Activated naive CD4-positive, alpha-beta T cell treated with anti-CD3 and anti-CD28 coated beads, Interleukin-2, amount 50 U/mL, for 24 hours (primary cell): ENCODE results near the gene LAMC3.
"Not testable (repeated sequence)": the region's sequence is repeated elsewhere in the genome, so short reads cannot be mapped to it uniquely, and the experiment has no call there.

Experiments
- H3K27ac Mint-ChIP-seq: one replicate; pipeline ENCODE4 v1.8.0; 2021; ENCODE audit warnings: mild to moderate bottlenecking, mixed read lengths
- H3K27me3 Mint-ChIP-seq: one replicate; pipeline ENCODE4 v1.8.0; 2021; ENCODE audit warnings: mixed read lengths
- H3K36me3 Mint-ChIP-seq: one replicate; pipeline ENCODE4 v1.8.0; 2021; ENCODE audit warnings: mixed read lengths
- H3K4me1 Mint-ChIP-seq: one replicate; pipeline ENCODE4 v1.8.0; 2021; ENCODE audit warnings: mixed read lengths
- H3K4me3 Mint-ChIP-seq: one replicate; pipeline ENCODE4 v1.8.0; 2021; ENCODE audit warnings: mild to moderate bottlenecking, mixed read lengths
- H3K9me3 Mint-ChIP-seq: one replicate; pipeline ENCODE4 v1.8.0; 2021; ENCODE audit warnings: mixed read lengths

Gene LAMC3

DNA sequence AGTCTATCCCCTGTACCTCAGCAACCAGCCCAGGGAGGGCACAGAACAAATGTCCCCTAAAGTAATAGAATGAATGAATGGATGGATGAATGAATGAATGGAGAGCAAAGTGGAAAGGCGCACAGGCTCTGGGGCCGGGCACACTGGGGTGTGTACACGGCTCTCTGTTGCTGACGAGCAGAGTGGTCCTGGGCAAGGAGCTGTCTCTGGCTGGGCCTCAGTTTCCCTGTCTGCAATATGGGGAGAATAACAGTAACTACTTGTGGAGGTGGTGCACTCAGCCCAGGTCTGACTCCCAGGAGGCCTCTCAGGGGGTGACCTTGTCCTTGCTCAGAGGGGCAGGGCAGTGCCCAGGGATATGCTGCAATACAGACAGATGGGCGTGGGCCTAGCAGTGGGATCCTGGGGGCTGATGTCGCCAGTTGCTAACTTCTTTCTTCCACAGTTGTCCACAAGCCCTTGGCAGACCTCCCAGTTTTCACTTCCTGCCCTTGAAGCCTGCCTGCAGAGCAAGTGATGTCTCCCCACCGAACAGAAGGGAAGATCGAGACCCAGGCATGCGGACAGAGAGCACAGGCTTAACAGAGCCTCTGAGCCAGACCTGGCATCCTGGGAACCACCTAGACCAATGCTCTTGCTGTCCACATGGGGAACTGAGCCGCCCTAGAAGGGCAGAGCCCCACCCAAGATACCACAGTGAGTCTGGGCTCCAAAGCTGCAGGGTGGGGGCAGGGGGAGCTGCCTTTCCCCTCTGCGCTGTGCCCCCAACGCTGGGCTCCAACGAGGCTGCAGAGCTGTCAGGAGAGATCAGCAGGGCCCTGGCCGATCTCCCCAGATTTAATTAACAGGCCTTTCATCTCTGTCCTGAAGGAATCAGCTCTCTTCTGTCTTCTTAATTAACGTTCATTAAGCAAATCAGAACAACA, 13.6 kb upstream of the LAMC3 start:
- Mint-ChIP-seq H3K27ac (no peak overlapping the region), H3K4me3 (no peak overlapping the region), H3K27me3 (peaks cover 5% of the 10 kb centered on the region), H3K4me1 (peaks cover 9% of the 10 kb centered on the region), H3K9me3 (no peaks in the 10 kb centered on the region), H3K36me3 (no peaks in the 10 kb centered on the region)

DNA sequence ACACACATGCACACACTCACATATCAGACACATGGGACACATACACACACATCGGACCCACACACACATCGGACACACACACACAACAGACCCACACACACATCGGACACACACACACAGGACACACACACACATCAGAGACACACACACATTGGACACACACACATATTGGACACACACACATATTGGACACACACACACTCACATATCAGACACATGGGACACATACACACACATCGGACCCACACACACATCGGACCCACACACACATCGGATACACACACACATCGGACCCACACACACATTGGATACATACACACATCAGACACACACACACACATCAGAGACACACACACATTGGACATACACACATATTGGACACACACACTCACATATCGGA, 12.8 kb upstream of the LAMC3 start:
- no peaks in the 10 kb centered on the region for H3K9me3 Mint-ChIP-seq
- peaks cover 9% of the 10 kb centered on the region for H3K27me3 Mint-ChIP-seq
- H3K4me1 Mint-ChIP-seq, result peaks cover 9% of the 10 kb centered on the region
- no peaks in the 10 kb centered on the region for H3K36me3 Mint-ChIP-seq
- H3K4me3 Mint-ChIP-seq, result no peak overlapping the region
- no peak overlapping the region for H3K27ac Mint-ChIP-seq

DNA sequence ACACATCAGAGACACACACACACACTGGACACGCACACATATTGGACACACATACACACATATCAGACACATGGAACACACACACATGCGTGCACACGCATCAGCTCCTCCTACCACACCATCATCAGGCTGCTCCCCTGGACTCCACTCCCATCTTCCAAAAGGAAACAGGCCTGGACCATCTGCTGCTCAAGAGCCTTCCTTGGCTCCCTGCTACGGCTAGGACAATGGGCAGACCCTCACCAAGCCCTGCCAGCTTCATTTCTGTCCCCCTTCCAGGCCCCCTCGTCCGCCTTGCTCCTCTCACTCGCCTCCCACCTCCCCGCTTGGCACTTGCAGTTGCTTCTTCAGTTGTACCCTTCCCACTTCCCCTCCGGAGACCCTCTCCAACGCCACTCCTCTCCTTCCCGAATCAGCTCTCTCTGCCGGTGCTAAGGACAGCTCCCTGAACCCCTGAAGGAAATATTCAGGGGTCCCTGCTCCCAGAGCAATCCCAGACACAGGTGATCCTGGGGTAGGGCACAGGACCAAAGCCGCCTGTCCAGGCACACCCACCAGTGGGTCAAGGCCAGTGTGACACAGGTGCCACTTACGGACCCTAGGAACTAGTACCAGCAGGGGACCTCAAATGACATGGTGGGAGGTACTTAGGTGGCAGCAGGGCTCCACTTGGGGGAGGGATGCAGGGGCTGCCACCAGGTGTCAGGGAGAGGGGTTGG, 12.1 kb upstream of the LAMC3 start:
- Mint-ChIP-seq H3K9me3 (no peaks in the 10 kb centered on the region), H3K27me3 (peaks cover 11% of the 10 kb centered on the region), H3K27ac (no peak overlapping the region), H3K36me3 (no peaks in the 10 kb centered on the region), H3K4me3 (no peak overlapping the region), H3K4me1 (peaks cover 9% of the 10 kb centered on the region)

DNA sequence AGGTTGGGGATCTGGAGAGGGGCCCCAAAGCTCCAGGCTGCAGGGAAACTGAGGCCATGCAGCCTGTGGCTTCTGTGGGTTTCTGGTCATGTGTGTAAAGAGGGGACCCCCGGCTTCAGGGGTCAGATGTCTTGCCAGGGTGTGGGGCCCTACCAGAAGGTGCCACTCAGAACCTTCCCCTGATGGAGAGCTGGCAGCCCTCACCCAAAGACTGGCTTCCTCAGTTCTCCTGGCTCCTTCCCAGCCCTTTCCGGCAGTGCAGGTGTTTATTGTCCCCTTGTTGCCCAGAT, 11.6 kb upstream of the LAMC3 start:
- peaks cover 9% of the 10 kb centered on the region for H3K4me1 Mint-ChIP-seq
- no peak overlapping the region for H3K27ac Mint-ChIP-seq
- no peak overlapping the region for H3K4me3 Mint-ChIP-seq
- H3K9me3 Mint-ChIP-seq, result no peaks in the 10 kb centered on the region
- H3K36me3 Mint-ChIP-seq, result no peaks in the 10 kb centered on the region
- peaks cover 11% of the 10 kb centered on the region for H3K27me3 Mint-ChIP-seq

DNA sequence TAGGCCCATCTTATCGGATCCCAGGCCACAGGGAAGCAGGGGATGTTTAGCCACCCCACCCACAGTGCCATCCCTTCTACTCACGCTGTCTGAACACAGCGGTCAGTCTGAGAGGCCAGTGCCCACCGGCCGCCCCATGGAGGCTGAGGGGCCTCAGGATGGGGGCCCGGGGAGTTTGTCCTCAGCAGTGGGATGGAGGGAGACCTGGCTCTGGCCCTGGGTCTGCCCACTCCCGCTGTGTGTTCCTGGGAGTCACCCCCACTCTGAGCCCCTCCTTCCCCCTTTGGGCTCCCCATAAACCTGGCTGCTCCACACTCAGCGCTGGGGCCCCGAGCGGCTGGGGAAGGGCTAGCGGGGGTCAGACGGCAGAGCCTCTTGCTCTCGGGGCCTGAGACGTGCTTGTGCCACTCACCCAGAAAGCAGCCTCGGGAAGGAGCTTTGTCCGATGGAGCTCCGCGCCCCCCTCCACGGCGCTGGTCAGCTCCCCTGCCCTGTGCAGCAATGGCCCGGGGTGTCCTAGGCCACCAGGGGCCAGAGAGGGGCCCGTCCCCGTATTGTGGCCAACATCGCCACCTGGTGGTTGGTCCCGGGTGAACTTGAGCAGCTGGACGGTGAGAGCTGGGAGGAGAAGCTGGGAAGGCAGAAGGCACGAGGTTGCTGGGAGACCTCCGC, 10.9 kb upstream of the LAMC3 start:
- no peak overlapping the region for H3K27ac Mint-ChIP-seq
- H3K4me3 Mint-ChIP-seq, result no peak overlapping the region
- peaks cover 9% of the 10 kb centered on the region for H3K4me1 Mint-ChIP-seq
- peaks cover 12% of the 10 kb centered on the region for H3K27me3 Mint-ChIP-seq
- H3K36me3 Mint-ChIP-seq, result no peaks in the 10 kb centered on the region
- H3K9me3 Mint-ChIP-seq, result no peaks in the 10 kb centered on the region

DNA sequence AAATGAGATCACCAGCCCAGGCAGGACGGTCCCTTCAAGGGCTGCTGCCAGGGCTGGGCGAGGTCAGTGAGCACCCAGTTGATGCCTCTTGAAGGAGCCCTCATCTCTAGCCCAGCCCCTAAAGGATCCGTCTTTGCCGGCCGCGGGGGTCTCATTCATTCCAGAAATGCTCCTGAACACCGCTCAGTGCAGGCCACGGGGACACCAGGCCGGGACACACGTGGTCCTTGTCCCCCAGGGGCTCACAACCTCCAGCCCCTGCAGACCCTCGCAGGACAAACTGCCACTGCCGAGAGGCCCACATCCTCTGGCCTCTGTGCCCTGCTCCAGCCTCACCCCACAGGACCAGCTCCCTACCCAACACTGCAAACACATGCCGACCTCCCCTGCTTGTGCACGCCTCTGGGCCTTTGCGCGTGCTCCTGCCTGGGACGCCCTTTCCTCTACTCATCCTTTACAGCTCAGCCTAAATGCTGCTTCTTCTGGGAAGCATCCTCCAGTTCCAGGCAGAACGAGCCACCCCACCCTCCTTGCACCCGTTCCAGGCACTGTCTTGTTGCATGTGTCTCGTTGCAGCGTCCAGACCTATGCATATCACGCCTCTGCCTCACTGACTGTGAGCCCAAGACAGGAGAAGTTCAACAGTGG, 10.3 kb upstream of the LAMC3 start:
- peaks cover 9% of the 10 kb centered on the region for H3K4me1 Mint-ChIP-seq
- H3K4me3 Mint-ChIP-seq, result no peak overlapping the region
- no peaks in the 10 kb centered on the region for H3K9me3 Mint-ChIP-seq
- H3K36me3 Mint-ChIP-seq, result no peaks in the 10 kb centered on the region
- H3K27me3 Mint-ChIP-seq, result peaks cover 12% of the 10 kb centered on the region
- no peak overlapping the region for H3K27ac Mint-ChIP-seq

DNA sequence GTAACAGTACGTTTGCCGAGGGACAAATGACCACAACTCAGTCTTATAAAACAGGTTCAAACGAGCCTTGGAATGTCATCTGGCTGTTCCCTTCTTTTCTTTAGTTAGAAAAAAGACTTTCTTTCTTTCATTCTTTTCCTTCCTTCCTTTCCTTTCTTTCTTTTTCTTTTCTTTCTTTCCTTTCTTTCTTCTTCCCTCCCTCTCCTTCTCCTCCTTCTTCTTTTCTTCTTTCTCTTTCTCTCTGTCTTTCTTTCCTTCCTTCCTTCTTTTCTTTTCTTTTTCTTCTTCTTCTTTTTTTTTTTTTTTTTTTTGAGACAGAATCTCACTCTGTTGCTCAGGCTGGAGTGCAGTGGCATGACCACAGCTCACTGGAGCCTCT, 9.7 kb upstream of the LAMC3 start:
- Mint-ChIP-seq H3K27ac (no peak overlapping the region), H3K36me3 (no peaks in the 10 kb centered on the region), H3K27me3 (peaks cover 12% of the 10 kb centered on the region), H3K4me3 (no peak overlapping the region), H3K9me3 (no peaks in the 10 kb centered on the region), H3K4me1 (peaks cover 9% of the 10 kb centered on the region)

DNA sequence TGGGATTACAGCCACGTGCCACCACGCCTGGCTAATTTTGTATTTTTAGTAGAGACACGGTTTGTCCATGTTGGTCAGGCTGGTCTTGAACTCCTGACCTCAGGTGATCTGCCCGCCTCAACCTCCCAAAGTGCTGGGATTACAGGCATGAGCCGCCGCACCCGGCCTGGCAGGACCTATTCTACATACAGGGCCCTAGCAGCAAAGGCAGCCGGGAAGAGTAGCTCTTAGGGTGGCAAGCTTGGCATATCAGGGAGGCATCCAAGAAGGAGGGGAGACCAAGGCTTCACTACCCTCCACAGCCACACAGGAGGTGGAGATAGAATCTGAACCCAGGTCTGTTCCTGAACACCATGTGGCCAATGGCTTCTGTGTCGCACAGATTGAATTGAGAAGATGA, 8.4 kb upstream of the LAMC3 start:
- H3K36me3 Mint-ChIP-seq, H3K27ac Mint-ChIP-seq, H3K9me3 Mint-ChIP-seq, H3K4me3 Mint-ChIP-seq, H3K4me1 Mint-ChIP-seq: not testable (repeated sequence)
- peaks cover 12% of the 10 kb centered on the region for H3K27me3 Mint-ChIP-seq

DNA sequence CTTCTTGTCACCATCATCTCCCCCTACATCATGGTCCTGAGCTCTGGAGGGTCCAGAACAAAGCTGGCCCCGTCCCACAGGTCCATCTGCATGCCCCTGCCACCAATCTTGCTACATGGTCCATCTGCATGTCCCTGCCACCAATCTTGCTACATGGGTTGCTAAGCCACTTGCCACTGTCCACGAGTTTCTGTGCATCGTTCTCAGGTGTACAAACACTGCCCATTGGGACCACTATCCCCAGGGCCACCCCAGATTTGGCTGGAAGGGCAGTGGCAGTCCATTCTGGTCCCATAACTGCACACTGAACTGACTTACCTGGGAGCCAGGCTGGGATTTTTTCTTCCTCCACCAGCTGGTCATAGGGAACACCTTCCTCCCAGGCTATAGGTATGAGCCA, 8.0 kb upstream of the LAMC3 start:
- Mint-ChIP-seq H3K36me3 (no peaks in the 10 kb centered on the region), H3K27me3 (peaks cover 12% of the 10 kb centered on the region)

DNA sequence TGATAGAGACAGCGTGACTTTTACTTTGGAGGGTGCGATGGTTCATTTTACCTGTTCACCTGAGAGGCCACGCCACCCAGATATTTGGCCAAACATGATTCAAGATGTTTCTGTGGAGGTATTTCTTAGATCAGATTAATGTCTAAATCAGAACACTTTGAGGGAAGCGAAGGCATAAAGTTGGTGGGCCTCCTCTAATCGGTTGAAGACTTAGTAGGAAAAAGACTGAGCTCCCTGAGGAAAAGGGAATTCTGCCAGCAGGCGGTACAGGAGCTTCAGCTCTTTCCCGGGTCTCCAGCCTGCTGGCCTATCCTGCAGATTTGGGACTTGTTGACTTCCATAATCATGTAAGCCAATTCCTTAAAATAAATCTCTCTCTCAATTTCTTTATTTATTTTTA, 7.0 kb upstream of the LAMC3 start:
- peaks cover 15% of the 10 kb centered on the region for H3K27me3 Mint-ChIP-seq
- no peak overlapping the region for H3K4me3 Mint-ChIP-seq
- H3K36me3 Mint-ChIP-seq, result no peaks in the 10 kb centered on the region
- no peak overlapping the region for H3K27ac Mint-ChIP-seq
- H3K9me3 Mint-ChIP-seq, result no peaks in the 10 kb centered on the region
- no peaks in the 10 kb centered on the region for H3K4me1 Mint-ChIP-seq

More for the DNA sequence above, 8.0 kb upstream of the LAMC3 start:
- Mint-ChIP-seq H3K9me3 (no peaks in the 10 kb centered on the region), H3K27ac (no peak overlapping the region), H3K4me3 (no peak overlapping the region), H3K4me1 (no peaks in the 10 kb centered on the region)

DNA sequence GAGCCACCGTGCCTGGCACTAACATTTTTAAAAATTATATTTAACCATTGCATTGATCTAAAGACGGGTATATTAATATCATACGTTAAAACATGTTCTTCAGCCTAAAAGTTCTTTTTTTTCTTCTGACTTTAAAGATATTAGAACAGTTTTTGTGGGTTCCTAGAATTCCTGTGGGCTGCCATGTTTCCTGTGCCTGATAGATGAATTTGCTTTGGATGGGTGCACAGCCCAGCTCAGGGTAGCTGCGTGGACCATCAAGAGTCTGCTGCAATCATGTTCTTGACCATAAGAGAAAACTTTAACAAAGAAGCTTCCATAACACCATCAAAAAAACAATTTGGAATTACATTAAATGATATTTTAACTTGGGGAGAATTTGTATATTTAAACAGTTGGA, 2.4 kb upstream of the LAMC3 start:
- Mint-ChIP-seq H3K36me3 (no peaks in the 10 kb centered on the region), H3K27me3 (peaks cover 18% of the 10 kb centered on the region), H3K27ac (no peak overlapping the region), H3K4me1 (peaks cover 4% of the 10 kb centered on the region), H3K4me3 (no peak overlapping the region), H3K9me3 (no peaks in the 10 kb centered on the region)

DNA sequence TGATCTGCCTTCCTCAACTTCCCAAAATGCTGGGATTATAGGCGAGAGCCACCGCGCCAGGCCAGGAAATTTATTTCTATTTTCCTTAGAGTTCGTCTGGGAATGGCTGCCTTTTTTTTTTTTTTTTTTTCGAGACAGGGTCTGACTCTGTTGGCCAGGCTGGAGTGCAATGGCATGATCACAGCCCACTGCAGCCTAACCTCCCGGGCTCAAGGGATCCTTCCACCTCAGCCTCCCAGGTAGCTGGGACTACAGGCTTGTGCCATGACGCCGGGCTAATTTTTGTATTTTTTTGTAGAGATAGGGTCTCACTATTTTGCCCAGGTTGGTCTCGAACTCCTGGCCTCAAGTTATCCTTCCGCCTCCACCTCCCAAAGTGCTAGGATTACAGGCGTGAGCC, 888 bp upstream of the LAMC3 start:
- Mint-ChIP-seq H3K36me3 (no peaks in the 10 kb centered on the region), H3K4me1 (peaks cover 4% of the 10 kb centered on the region), H3K27ac (no peak overlapping the region), H3K9me3 (no peaks in the 10 kb centered on the region), H3K27me3 (peaks cover 22% of the 10 kb centered on the region), H3K4me3 (no peak overlapping the region)

DNA sequence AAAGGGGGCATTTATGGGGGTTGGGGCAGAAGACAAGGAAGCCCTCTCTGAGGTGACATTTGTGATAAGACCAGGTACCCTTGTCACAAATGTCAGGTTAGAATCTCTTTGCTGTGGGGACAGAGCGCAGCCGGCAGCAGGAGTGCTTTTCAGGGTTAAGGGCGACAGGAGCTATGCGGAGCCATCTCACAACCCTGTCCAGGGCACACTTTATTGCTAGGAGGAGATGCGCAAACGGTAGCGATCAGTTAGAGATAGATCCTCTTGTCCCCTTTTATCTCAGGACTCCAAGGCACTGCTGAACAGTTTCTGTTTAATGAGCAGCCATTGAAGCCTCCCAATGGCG, 438 bp upstream of the LAMC3 start:
- Mint-ChIP-seq H3K9me3 (no peaks in the 10 kb centered on the region), H3K27me3 (peaks cover 24% of the 10 kb centered on the region), H3K36me3 (no peaks in the 10 kb centered on the region), H3K4me1 (peaks cover 4% of the 10 kb centered on the region), H3K27ac (no peak overlapping the region), H3K4me3 (peak overlapping the region; percentile 44)

DNA sequence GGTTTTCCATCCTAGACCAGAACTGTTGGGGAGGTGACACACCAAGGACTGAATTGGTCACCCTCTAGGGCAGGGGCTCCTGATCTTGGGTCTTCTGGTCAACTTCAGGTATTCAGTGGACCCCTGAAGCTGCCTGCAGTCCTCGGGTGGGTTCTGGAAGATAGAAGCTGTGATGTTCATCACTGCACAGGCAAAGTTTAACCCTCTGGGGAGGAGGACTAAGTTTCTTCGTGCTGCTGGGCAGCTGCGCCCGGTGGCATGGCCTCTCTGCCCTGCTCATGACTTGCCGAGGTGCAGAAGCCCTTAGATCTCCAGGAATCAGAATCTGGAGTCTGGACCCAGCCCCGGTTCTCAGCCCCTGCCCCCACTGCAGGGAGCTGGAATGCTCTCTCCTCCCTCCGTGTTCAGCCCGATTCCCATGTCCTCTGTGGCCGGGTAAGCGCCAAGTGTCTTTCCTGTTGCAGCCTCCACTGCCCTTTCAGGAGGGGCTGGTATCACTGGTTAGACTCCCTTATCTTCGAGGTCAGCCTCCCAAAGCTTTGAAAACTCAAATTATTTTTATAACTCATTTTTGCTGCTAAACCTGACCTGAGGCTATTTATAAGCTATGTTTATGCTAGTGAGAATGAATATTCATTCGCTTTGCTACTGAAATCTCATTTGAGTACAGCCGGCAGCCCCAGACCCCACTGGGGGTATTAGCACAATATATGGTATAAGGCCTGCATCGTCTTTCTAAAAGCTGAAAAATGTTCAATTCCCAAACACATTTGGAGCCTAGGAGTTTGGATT, 1.7 kb downstream of the LAMC3 start:
- peaks cover 24% of the 10 kb centered on the region for H3K27me3 Mint-ChIP-seq

More for the DNA sequence above, 1.7 kb downstream of the LAMC3 start:
- H3K4me1 Mint-ChIP-seq, result peaks cover 4% of the 10 kb centered on the region
- no peak overlapping the region for H3K4me3 Mint-ChIP-seq
- no peaks in the 10 kb centered on the region for H3K9me3 Mint-ChIP-seq
- H3K27ac Mint-ChIP-seq, result no peak overlapping the region
- no peaks in the 10 kb centered on the region for H3K36me3 Mint-ChIP-seq
